DOHH2 (cell line): ENCODE measurements around the gene GPR89B.
"Not testable (repeated sequence)": the region's sequence is repeated elsewhere in the genome, so short reads cannot be mapped to it uniquely, and the experiment has no call there.

ENCODE experiments used
- CTCF ChIP-seq: fragments of 200-600 bp; sonication (generic); IDR thresholded peaks from one replicate; pipeline ENCODE4 v1.5.1; 2014; ENCODE audit warnings: antibody characterized with exemption, mild to moderate bottlenecking, low read depth, low read length; ENCODE audit not compliant: poor library complexity, severe bottlenecking
- EZH2phosphoT487 ChIP-seq: fragments of 200-600 bp; sonication (generic); IDR thresholded peaks from 2 replicates; pipeline ENCODE4 v1.6.1; 2017; ENCODE audit warnings: borderline replicate concordance, mild to moderate bottlenecking, antibody characterized with exemption, low read length, moderate library complexity, mixed read lengths

GRCh38 chr1:147964575-147964974 is 36.4 kb downstream of the GPR89B start:
- TF ChIP-seq CTCF, EZH2phosphoT487: not testable (repeated sequence)
